GM12892 (cell line): ENCODE measurements around the gene CLIC4.

Experiments
- POLR2A ChIP-seq: IDR thresholded peaks from 2 replicates; pipeline ENCODE4 v1.6.1; 2011; ENCODE audit warnings: low read depth, low read length, control low read depth
- TAF1 ChIP-seq: IDR thresholded peaks from 2 replicates; pipeline ENCODE4 v1.6.1; 2011; ENCODE audit warnings: low read depth, mild to moderate bottlenecking, control low read depth, low read length, borderline replicate concordance

DNA sequence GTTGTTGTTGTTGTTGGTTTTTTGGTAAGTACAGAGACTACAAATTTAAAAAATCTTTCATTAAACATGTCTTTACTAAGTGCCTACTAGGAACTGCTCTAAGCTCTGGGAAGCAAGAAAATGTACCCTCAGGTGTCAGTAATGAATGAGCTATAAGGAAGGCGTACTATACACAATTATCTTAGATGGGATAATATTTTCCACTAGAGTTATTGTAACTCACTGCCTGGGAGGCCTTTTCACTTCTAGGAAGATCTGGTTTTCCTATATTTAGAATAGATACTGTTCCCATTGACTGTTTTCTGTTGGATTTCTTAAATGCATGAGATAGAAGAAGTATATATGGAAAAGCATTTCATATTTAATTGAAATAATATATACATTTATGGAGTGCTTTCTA, 19.6 kb downstream of the CLIC4 start:
- TF ChIP-seq POLR2A (no peak), TAF1 (no peak)
